Fibroblast of pulmonary artery (primary cell): ENCODE measurements around the gene TRERF1.

Source experiments
- DNase-seq: peaks from one replicate; pipeline ENCODE4 v3.0.0-alpha.2; 2010; ENCODE audit warnings: low read depth
- H3K4me3 ChIP-seq: replicated peaks from 2 replicates; pipeline ENCODE4 v1.5.1; 2011; ENCODE audit warnings: low read depth, mild to moderate bottlenecking, control low read depth, low read length, moderate library complexity
- TF ChIP-seq, protein P1 (sequence below): IDR thresholded peaks from 2 replicates; pipeline ENCODE4 v1.5.1; 2011; ENCODE audit warnings: mild to moderate bottlenecking, control low read depth, low read length, inconsistent platforms; ENCODE audit errors: missing control alignments

Gene TRERF1

DNA sequence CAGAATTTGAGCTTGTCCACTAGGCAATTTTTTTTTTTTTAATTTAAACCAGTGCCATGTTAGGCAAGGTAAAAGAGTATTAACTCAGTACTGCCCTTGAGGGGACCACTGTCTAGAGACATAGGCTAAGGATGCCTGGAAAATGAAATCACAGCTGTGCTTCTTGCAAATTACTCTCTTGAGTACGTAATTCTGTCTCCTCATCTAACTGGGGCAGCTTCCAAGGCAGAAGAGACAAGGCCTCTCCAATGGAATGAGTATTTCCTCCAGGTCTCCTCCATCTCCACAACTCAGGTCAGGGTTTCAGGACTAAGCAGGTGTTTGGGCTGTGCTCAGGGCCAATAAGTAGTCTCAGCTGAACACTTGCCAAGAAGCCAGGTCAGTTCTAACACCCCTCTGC, 200.2 kb downstream of the TRERF1 start:
- no peak for DNase-seq
- TF ChIP-seq, protein P1, sequence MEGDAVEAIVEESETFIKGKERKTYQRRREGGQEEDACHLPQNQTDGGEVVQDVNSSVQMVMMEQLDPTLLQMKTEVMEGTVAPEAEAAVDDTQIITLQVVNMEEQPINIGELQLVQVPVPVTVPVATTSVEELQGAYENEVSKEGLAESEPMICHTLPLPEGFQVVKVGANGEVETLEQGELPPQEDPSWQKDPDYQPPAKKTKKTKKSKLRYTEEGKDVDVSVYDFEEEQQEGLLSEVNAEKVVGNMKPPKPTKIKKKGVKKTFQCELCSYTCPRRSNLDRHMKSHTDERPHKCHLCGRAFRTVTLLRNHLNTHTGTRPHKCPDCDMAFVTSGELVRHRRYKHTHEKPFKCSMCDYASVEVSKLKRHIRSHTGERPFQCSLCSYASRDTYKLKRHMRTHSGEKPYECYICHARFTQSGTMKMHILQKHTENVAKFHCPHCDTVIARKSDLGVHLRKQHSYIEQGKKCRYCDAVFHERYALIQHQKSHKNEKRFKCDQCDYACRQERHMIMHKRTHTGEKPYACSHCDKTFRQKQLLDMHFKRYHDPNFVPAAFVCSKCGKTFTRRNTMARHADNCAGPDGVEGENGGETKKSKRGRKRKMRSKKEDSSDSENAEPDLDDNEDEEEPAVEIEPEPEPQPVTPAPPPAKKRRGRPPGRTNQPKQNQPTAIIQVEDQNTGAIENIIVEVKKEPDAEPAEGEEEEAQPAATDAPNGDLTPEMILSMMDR = no peak

DNA sequence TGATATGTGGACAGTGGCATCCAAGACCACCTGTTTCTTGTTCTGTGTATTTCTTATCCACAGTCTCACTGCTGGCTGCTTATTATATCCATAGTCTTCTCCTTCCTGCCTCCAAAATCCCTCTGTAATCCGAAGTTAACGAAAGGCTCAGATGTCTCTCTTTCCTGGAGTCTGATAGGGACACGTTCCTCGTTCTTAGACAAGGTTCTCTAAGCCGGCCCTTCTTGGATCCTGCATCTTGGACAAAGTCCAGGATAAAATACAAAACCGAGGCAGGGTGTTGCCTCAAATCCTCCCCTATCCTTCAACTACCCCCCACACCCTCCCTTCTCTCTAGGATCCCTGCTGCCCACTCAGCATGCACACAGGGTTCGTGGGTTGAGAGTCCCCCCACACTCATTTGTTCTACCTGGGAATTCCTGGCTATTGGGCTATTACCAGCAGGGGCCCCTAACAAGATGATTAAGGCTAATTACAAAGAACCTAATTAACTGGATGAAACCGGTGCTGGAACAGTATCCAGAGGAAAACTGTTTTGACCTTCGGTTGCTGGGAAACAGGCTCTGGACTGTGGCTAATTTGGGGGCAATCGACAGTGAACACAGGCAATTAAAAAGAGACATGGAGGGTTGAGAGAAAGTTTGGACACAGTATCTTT, 201.3 kb downstream of the TRERF1 start:
- H3K4me3 ChIP-seq = no peak overlapping the region
- no peak for DNase-seq
- TF ChIP-seq, protein P1 = no peak

More for the DNA sequence above, 200.2 kb downstream of the TRERF1 start:
- no peak overlapping the region for H3K4me3 ChIP-seq

DNA sequence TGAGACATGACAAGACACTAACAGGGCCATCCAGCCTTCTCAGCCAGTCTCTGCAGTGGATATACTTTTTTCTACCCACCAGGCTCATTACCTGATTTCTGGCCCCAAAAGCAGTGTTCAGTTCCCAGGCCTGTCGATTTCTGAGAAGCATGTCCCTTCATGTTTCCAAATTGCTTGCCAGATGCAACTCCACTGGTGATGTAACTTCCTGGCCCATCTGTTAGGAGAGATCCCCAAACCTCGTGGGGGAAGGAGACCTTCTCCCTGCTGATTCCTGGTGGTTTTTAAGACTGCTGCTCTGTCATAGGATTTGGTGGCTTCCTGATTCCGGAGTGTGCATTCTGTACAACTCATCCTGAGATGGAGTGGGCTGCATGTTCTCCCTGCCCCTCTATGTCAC, 202.4 kb downstream of the TRERF1 start:
- no peak overlapping the region for H3K4me3 ChIP-seq
- peak; percentile 54 for DNase-seq
- TF ChIP-seq, protein P1 = no peak

DNA sequence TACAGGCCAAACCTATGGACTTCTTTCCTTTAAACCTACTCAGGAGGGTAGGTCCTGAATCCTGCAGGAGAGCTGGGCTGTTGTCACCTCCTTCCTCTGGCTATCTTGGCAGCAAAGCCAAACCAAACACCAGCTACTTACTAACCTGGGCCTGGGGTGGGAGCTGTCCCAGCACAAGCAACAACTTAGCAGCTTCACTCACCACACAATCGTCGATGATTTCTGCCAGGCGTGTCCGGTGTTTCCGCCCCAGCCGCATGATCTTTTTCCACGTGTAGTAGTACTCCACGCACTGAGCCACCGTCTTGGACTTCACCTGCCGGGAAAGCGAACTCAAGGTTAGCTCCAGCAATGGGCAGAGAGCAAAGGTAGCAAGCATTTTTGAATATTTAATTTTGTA, 208.7 kb downstream of the TRERF1 start:
- DNase-seq = no peak
- TF ChIP-seq, protein P1 = no peak
- no peak overlapping the region for H3K4me3 ChIP-seq

DNA sequence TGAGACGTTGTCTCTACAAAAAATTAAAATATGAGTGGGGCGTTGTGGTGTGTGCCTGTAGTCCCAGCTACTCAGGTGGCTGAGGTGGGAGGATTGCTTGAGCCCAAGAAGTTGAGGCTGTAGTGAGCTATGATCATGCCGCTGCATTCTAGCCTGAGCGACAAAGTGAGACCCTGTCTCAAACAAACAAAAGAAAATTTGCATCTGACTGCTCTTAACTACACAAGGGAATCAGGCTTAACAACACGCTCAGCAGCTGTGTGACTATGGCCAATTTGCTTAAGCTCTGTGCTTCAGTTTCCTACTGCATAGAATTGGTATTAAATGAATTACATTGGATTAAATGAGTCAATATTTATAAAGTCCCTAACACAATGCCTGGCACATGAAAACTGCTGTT, 209.8 kb downstream of the TRERF1 start:
- DNase-seq = no peak
- TF ChIP-seq, protein P1 = no peak
- no peak overlapping the region for H3K4me3 ChIP-seq

DNA sequence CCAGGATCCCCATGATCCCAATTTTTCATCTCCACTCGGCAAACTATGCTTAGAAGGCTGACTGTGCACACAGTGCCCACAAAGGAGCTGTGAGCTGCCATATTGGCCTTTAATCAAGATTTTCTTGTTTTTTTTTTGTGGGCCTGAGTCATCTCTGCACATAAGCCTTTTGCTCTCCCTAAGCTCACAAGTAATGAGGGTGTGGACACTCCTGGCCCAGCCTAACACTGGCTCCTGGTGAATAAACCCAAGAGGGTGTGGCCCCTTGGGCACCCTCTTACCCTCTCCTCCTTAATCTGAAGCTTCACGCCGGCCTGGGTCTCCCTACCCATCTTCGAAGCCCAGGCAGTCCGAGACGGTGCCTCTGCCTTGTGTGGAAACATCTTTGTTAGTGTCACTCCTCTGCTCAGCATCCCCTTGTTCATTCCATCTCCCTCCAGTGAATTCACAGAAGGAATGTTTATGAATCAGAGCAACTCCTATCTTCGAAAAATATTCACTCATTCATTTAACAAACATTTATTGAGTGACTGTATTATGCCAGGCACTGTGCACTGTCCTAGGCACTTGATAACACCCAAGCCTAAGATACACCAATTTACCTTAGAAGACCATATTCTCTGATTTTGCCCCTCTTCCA, 211.9 kb downstream of the TRERF1 start:
- no peak overlapping the region for H3K4me3 ChIP-seq
- TF ChIP-seq, protein P1 = no peak
- no peak for DNase-seq

DNA sequence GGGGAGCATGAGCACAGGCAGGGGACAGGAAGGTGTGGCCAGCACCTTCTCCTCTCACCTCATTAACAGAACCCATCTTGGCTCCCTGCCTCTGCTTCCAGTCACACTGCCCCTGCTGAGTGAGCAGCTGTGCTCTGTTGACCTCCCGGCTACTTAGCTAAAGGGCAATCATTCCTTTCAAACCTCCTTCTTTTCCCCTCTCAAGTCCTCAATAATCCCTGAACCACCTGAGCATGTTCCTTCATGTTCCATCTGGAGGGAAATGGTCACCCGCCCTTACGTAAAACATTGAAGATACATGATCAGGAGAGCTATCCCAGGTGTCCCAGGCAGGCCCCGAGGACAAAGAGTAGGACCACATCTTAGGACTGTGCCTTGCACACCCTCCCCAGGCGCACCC, 212.4 kb downstream of the TRERF1 start:
- H3K4me3 ChIP-seq = no peak overlapping the region
- DNase-seq = no peak
- TF ChIP-seq, protein P1 = no peak
